GM19438 (cell line): Measurements from ENCODE around the gene ZC3H6.
A peak's percentile ranks its signal among the peaks of the same experiment; 100 is the strongest.

Source experiments
- ATAC-seq: cut with Tn5 transposase; IDR thresholded peaks from one replicate; pipeline ENCODE4 v1.9.1; 2021; ENCODE audit warnings: low read depth; ENCODE audit not compliant: unreplicated experiment

ZC3H6 gene, protein sequence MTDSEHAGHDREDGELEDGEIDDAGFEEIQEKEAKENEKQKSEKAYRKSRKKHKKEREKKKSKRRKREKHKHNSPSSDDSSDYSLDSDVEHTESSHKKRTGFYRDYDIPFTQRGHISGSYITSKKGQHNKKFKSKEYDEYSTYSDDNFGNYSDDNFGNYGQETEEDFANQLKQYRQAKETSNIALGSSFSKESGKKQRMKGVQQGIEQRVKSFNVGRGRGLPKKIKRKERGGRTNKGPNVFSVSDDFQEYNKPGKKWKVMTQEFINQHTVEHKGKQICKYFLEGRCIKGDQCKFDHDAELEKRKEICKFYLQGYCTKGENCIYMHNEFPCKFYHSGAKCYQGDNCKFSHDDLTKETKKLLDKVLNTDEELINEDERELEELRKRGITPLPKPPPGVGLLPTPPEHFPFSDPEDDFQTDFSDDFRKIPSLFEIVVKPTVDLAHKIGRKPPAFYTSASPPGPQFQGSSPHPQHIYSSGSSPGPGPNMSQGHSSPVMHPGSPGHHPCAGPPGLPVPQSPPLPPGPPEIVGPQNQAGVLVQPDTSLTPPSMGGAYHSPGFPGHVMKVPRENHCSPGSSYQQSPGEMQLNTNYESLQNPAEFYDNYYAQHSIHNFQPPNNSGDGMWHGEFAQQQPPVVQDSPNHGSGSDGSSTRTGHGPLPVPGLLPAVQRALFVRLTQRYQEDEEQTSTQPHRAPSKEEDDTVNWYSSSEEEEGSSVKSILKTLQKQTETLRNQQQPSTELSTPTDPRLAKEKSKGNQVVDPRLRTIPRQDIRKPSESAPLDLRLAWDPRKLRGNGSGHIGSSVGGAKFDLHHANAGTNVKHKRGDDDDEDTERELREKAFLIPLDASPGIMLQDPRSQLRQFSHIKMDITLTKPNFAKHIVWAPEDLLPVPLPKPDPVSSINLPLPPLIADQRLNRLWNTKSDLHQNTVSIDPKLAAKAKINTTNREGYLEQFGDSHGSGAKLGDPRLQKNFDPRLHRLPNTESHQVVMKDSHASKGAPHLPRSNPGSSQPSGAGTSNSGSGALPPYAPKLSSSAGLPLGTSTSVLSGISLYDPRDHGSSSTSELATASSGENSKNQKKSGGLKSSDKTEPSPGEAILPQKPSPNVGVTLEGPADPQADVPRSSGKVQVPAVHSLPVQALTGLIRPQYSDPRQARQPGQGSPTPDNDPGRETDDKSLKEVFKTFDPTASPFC

DNA sequence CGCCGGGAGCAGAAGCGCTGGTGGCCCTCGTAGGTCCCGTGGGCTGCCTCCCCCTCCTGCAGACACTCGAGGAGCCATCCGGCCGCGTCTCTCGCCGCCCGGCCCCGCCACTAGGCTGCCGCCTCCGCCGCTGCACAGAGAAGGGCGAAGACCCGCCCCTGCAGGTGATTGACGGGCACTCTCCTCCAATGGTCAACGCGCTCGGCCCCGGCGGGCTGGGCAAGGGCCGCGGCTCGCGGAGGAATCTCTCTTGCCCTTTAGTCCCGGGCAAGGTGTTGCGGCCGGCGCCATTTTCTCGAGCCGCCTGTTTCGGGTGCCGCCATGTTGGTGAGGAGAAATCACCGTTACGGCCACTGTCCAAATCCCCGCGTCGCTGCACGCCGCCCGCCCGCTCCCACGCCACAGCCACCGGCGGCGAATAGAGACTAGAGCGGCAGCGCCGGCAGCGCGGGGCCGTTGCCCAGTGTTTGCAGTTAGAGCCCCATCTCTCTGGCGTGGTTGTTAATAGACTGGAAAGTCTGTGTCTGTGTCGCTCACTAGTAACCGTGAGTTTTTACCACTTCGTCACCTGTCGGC is at the start of gene ZC3H6:
Gene ZC3H6 (plus strand): TSS at position 287 of the 576 bp plus-strand sequence. CDS start 398 bp downstream, outside the sequence.
- ATAC-seq: peak; percentile 91

DNA sequence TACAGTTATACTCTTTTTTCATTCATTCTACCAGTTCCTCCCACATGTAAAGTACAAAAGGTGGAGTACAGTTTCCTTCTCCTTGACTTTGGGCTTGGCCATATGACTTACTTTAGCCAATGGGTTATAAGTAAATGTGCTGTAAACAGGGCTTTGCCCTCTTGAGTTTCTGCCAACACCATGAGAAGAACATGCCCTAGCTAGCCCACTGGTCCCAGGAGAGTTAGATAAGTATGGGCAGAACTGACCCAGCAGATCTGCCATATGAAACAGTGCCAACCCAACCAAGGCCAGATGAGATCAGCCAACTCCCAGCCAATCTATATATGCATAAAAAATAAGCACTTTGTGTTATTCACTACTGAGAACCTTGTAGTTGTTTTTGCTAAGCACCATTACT is 46.0 kb upstream of the ZC3H6 start:
- ATAC-seq: no peak

DNA sequence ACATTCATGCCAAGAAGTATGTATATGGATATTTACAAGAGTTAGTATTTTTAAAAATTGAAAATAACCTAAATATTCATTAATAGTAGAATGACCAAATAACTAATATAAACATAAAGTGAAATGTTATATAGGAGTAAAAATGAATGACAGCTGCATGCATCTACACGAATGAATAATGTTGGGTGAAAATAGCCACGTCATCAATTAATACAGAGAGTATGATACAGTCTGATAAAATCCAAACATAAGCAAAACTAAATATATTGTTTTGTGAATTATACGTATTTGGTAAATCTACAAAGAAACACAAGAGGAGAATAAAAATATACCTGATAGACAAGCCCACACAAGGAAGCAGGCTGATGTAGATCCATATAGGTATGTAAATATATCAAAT is 45.0 kb upstream of the ZC3H6 start:
- ATAC-seq: no peak

DNA sequence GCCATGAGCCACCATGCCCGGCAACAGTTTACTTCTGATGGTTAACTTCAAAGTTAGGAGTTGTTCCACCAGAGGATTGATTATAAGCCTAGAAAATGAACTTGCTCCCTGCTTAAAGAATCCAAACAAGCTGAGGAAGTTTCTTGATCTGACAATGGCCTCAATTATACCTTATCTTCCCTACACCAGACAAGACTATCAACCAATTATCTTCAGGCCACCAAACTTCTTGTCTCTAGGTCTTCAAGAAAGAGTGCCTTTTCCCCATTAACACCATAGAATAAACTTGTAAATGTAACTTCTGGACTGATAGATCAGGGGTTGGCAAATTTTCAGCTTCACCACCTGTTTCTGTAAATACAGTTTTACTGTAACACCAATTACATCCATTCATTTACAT is 35.5 kb upstream of the ZC3H6 start:
- ATAC-seq: no peak

DNA sequence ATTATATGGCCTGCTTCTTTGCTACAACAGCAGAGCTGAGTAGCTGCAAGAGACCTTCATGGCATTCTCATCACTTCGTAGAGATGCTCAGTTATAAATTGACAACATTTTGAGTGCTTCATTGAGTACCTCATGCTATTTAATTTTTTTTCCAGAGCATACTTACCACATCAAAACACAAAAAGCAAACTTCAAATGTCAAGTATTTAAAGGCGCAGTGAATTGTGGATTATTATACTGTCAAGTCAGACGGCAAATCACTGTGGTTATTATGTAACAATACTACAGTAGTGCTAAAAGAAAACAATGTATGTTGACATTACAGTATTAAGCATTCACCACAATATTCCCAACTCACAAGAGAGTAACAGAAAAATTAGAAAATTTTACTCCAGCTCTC is 33.0 kb upstream of the ZC3H6 start:
- ATAC-seq: no peak

DNA sequence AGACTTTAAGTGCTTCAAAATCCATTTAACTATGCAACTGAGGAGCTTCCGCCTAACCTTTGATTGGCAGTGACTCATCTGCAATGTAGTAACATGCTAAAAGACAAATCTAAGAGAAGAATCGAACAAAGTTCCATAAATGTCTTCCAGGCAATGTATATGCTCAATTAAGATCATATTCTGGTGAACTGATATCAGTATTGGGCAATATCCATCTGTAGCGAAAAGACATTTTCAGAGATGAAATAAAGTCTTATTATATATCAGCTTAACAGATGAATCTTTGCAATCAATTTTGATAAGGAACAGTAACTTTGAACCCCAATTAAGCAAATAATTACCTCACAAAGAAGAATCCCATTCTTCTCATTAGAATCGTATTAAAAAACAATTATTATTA is 32.2 kb upstream of the ZC3H6 start:
- no peak for ATAC-seq

DNA sequence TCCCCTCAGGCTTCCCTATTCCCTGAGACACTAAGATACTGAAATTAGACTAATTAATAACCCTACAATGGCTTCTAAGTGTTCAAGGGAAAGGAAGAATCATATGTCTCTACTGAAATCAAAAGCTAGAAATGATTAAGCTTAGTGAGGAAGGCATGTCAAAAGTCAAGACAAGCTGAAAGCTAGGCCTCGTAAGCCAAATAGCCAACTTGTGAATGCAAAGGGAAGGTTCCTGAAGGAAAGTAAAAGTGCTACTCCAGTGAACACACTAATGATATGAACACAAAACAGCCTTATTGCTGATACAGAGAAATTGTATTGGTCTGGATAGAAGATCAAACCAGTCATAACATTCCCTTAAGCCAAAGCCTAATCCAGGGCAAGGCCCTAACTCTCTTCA is 30.5 kb upstream of the ZC3H6 start:
- ATAC-seq: no peak

DNA sequence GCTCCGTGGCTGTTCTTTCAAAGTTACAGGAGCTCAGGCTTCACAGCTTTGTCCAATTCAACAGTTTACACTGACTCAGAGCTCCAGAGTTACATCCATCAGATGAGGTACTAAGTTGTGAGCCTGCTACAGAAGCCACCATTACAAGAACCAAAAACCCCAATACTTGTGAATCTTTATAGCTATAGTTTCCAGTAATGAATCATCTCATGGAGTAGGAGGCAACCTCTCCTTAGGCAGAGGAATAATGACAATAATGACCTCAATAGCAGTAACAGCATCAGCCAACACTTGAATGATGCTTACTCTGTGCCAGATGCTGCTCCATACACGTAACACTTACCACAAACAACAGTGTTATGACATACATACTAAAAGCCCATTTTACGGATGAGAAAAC is 24.1 kb upstream of the ZC3H6 start:
- ATAC-seq: no peak

DNA sequence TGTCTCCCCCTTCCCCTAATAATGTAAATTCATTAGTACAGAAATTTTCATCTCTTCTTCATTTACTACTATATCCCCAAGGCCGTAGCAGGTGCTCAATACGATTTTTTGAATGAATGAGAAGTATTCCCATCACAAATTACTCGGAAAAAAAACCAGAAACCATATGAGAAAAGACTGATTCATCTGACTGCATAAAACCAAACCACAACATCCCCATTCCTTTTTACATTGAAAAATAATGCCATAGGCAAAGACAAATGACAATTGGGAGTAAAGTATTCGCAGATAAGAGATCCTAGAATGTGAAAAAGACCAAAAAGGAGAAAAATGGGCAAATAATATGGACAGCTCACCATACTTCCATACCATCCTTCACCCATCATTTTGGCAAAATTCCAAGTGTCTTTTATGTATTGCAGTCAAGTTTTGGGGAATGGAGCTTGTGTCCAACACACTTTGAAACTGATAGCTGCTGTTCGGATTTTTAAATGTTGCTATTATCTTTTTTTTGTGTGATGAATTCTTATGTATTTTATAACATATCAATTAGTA is 22.1 kb upstream of the ZC3H6 start:
- ATAC-seq: no peak

DNA sequence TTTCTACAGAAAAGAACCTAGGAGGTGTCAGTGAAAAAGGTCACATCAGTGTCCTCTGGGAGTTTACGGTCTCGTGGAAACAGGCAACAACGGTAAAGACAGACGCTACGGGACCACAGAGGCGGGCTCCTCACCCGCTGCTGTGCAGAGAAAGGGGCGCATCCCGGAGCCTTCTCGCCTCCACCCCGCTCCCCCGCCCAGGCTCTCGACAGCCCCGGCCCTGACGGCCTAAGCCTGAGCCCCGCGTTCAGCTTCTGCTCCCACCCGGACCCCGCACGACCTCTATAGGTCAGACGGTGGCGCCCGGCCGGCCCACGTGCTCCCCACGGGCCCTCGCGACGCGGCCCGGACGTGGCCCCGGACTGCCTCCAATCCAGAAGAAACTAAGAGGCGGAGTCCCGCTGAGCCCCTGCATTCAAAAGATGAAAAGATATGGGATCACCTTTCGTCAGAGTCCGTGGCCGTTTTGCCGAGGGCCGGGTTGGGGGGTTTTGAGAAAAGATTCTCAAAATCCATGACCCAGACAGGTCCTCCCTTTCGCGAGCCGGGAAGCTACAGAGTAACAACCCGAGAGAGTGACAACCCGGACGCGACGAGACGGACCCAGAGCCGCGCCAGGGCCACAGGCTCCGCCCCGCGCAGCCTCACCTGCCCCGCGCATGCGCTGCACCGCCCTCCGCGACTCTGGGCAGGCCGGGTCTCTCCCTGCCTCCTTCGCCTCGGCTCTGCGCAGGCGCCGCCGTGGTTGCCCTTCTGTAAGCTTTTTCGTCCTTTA is 20.7 kb upstream of the ZC3H6 start, which contains the start of gene ZC3H8:
Gene ZC3H8 (minus strand): TSS at position 577 of the 775 bp plus-strand sequence. CDS start 61 bp downstream, at position 516.
- ATAC-seq: peak; percentile 83

DNA sequence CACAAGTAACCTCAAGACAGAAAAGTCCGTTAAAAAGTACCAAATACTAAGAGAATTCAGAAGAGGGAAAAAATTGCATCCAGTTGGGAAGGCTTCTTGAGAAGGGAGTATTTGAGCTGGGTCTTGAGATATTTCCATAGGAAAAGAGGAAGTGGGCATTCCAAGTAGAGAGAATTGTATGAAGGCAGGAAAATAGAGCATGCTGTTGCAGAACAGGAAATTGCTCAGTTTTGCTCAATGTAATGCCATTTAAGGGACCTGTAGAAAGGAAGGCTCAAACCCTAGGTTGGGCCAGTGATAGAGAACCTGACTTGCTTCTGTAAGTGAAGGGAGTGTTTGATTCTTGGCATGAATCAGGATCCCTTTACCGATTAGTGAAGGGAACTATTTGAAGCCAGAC is 19.5 kb upstream of the ZC3H6 start:
- ATAC-seq: no peak

DNA sequence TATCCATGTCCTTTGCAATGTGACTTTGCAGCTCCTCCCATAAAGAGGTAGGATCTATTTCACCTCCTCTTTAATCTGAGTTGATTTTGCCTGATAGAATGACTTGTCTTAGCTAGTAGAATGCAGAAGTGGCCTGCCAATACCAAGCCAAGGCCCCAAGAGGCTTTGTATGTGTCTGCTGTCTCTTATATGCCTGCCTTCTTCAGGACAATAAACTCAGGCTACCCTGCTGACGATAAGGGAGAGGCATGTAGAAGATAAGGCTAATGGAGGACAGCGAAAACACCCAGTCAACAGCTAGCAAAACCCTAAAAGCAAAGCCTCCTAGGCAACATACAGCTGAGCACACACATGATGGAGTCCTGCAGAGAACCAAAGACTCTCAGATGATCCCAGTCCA is 18.7 kb upstream of the ZC3H6 start:
- ATAC-seq: no peak

DNA sequence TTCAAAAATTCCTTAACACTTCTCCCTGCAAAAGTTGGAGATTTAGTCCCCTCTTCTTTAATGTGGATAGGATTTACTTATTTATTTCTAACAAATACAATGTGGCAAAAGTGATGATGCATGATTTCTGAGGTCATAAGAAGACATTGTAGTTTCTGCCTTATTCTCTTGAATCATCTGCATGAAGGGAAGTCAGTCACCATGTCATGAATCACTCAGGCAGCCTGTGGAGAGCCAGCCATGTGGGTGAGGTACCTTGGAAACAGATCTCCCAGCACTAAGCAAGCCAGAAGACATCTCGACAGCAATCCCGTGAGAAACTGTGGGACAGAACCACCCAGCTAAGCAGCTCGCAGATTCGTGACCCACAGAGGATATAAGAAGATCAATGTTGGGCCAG is 17.8 kb upstream of the ZC3H6 start:
- no peak for ATAC-seq

DNA sequence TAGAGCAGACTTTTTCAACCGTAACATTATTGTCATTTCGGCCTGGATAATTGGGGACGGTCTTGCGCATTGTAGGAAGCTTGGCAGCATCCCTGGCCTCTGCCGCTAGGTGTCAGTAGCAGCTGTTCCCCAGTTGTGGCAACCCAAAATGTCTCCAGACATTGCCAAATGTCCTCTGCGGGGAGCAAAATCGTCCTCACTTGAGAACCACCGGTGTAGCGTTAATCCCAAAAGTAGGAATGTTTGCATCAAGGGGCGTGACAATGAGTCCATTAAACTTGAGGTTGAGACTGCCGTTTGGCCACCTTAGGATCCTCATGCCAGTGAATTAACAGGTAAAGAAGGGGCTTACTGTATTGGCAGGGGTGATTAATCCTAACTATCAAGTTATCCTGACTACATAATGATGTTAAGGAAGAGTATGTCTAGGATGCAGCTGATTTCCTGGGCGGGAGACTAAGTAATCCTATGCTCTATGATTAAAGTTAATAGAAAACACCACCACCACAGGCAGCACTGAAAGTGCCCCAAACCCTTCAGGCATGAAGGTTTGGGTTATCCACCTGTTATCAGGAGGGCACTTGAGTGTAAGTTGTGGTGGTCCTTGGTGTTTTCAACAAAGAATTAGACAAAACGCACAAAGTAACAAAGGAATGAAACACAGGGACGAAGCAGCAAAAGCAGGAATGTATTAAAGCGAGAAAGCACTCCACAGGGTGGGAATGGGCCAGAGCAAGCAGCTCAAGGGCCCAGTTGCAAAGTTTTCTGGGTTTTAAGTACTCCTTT is 15.7 kb upstream of the ZC3H6 start:
- peak; percentile 46 for ATAC-seq

DNA sequence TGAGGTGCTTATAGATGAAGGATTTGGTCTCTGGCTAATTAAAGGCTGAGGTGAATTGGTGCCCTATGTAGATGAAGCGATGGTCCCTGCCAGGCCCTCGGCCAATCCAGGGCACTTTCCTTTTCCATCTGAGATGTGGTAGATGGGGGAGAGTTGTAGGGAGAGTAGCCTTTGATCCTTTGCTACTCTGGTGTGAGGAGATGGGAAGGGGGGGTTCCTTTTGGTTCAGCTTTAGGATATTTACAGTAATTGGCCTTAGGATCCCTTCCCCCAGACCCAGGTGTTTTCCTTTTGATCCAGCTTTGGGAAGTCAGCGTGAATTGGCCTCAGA is 15.1 kb upstream of the ZC3H6 start:
- no peak for ATAC-seq

DNA sequence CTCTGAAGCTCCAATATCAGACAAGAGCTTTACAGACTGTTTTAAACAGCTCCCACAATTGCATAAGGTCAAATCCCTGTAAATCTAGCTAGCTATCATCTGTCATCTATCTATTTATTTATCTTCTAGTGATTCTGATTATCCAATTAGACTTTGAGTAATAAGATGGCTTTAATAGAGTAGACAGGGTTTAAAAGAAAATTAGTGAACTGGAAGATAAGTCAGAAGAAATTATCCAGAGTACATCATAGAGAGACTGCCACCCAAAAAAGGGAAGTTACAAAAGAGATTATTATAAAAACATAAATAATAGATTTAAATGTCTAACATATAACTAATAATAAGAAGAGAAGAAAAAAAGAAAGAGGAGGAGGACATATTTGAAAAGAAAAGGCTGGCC is 12.5 kb upstream of the ZC3H6 start:
- ATAC-seq: no peak

DNA sequence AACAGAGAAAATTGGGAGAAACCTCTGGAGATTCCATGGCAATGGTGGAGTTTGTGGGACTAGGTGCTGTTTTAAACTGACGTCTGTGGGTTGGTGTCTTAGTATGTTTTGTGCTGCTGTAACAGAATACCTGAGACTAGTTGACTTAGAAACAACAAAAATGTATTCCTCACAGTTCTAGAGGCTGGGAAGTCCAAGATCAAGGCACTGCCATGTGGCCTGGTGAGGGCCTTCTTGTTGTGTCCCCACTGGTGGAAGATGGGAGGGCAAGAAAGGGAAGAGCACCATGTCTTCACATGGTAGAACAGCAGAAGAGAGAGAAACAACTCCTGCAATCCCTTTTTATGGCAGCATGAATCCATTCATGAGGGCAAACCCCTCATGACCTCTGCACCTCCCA is 6.8 kb upstream of the ZC3H6 start:
- no peak for ATAC-seq

DNA sequence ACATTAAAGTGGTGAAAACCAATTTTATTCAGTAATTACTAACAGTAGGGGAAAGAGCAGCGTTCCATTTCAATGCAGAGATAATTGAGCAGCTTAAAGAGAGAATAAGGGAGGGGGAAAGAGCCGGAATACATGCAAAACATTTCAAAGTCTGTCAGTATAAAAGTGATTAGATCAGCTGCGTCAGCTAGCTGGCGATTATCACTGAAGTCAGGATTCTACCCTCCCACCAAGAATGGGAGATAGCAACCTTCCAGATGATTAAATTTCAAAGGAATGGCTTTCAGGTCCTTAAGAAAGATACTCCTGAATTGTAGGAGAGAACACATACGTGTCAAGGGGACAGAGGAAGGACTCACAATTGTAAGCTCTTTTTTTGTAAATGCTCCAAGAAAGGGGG is 2.7 kb upstream of the ZC3H6 start:
- no peak for ATAC-seq

DNA sequence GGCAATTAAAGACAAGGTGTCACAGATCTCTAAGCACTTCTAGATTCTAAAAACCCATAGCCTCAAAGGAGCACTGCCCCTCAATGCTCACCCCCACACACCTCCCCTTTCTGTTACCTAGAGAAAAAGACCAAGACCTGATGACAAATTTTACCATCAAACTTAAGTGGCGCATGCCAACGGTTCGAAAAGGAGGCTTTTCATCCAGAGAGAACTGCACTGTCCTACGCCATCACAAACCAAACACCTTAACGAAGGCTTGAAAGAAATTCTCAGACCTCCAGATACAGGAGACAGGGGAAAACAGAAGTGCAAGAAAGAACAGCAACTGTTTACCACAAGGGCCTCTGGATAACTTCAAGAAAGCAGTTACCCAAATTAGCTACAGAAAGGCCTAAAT is 2.0 kb upstream of the ZC3H6 start:
- ATAC-seq: no peak
